Naive thymus-derived CD4-positive, alpha-beta T cell (primary cell): ENCODE measurements around the gene SPZ1. TPM values are rescaled to one million over a fixed set of nuclear protein-coding genes. Genes with fewer than 3 reads are reported as not detected.
A peak's percentile ranks its signal among the peaks of the same experiment; 100 is the strongest.
"Not testable (repeated sequence)": the region's sequence is repeated elsewhere in the genome, so short reads cannot be mapped to it uniquely, and the experiment has no call there.

ENCODE experiments used
- ATAC-seq: fragments of 150-1000 bp; cut with Tn5 transposase; 2 replicates; pipeline ENCODE4 v1.10.0; 2021; ENCODE audit warnings: mild to moderate bottlenecking, moderate library complexity
- CTCF ChIA-PET: fragments of 350-600 bp; sonication (Branson Sonifier 250); formaldehyde crosslinking; loops from one replicate; lab custom pipeline; 2021; ENCODE audit warnings: antibody characterized with exemption; lab: Charles Lee
- POLR2A ChIA-PET: fragments of 350-600 bp; sonication (Branson Sonifier 250); formaldehyde crosslinking; loops from one replicate; lab custom pipeline; 2021; ENCODE audit warnings: antibody characterized with exemption, inconsistent platforms; lab: Charles Lee
- DNase-seq, 9 donors: peaks; one replicate each; pipeline versions ENCODE4 v3.0.0 to v3.0.0-alpha.2; 2020 to 2022; ENCODE audit warnings: mixed read lengths in 1 of 9
- H3K27ac ChIP-seq: one replicate; pipeline ENCODE4 v1.7.0; 2013; ENCODE audit warnings: mild to moderate bottlenecking, low read depth, low read length, moderate library complexity
- H3K27me3 ChIP-seq, 2 donors: one replicate each; pipeline ENCODE4 v1.7.0; 2013; ENCODE audit warnings: low read length in 2 of 2, mild to moderate bottlenecking in 2 of 2, moderate library complexity in 2 of 2; ENCODE audit not compliant: control insufficient read depth in 2 of 2, insufficient read depth in 2 of 2
- H3K36me3 ChIP-seq, 3 experiments: 1 replicate in 2 of 3; 2 replicates in 1 of 3; pipeline ENCODE4 v1.7.0; 2013; ENCODE audit warnings: low read length in 3 of 3, mild to moderate bottlenecking in 3 of 3, moderate library complexity in 1 of 3; ENCODE audit not compliant: insufficient read depth in 3 of 3, control insufficient read depth in 2 of 3
- H3K4me1 ChIP-seq, 2 donors: one replicate each; pipeline ENCODE4 v1.7.0; 2013; ENCODE audit warnings: low read length in 2 of 2, mild to moderate bottlenecking in 2 of 2, moderate library complexity in 1 of 2; ENCODE audit not compliant: control insufficient read depth in 2 of 2, insufficient read depth in 2 of 2
- H3K4me3 ChIP-seq: 2 replicates; pipeline ENCODE4 v1.7.0; 2013; ENCODE audit warnings: mild to moderate bottlenecking, low read length
- H3K9me3 ChIP-seq, 3 experiments: 1 replicate in 2 of 3; 2 replicates in 1 of 3; pipeline ENCODE4 v1.7.0; 2013; ENCODE audit warnings: low read length in 3 of 3; ENCODE audit not compliant: control insufficient read depth in 2 of 3
- H3K27ac Mint-ChIP-seq, 9 donors: one replicate each; pipeline ENCODE4 v1.8.0; 2020 to 2022; ENCODE audit warnings: mixed read lengths in 9 of 9, mild to moderate bottlenecking in 8 of 9, moderate library complexity in 5 of 9, inconsistent platforms in 2 of 9
- H3K27me3 Mint-ChIP-seq, 5 donors: one replicate each; pipeline ENCODE4 v1.8.0; 2021 to 2022; ENCODE audit warnings: mixed read lengths in 5 of 5, mild to moderate bottlenecking in 1 of 5
- H3K36me3 Mint-ChIP-seq, 5 donors: one replicate each; pipeline ENCODE4 v1.8.0; 2020 to 2022; ENCODE audit warnings: mixed read lengths in 5 of 5, mild to moderate bottlenecking in 3 of 5, inconsistent platforms in 1 of 5
- H3K4me1 Mint-ChIP-seq, 7 donors: one replicate each; pipeline ENCODE4 v1.8.0; 2020 to 2022; ENCODE audit warnings: mixed read lengths in 7 of 7, mild to moderate bottlenecking in 3 of 7, inconsistent platforms in 1 of 7
- H3K4me3 Mint-ChIP-seq, 10 donors: one replicate each; pipeline ENCODE4 v1.8.0; 2020 to 2022; ENCODE audit warnings: mild to moderate bottlenecking in 10 of 10, mixed read lengths in 10 of 10, moderate library complexity in 6 of 10, inconsistent platforms in 2 of 10
- H3K9me3 Mint-ChIP-seq, 11 donors: one replicate each; pipeline ENCODE4 v1.8.0; 2020 to 2022; ENCODE audit warnings: mixed read lengths in 11 of 11, mild to moderate bottlenecking in 4 of 11, inconsistent platforms in 1 of 11, moderate library complexity in 1 of 11
- intact Hi-C, 2 donors: fragments of 100-400 bp; cut with micrococcal nuclease; formaldehyde crosslinking; loops; one replicate each; pipeline ENCODE4 v1.15.1; 2023
- polyA plus RNA-seq, 2 donors: library from polyadenylated mRNA; unstranded; fragments of 300-500 nt; fragmentation: Illumina TruSeq; gene quantifications; one replicate each; pipeline ENCODE4 v1.2.3, GENCODE V29; 2021
- total RNA-seq, 6 experiments: library from RNA in 5 of 6; stranded (reverse) in 5 of 6; gene quantifications; 1 replicate in 5 of 6; 2 replicates in 1 of 6; pipeline ENCODE4 v1.2.3 and lab custom pipeline; 2021 to 2026

Gene SPZ1
- total and polyA plus RNA-seq, 7 experiments from 2014 or later: not detected

- Mint-ChIP-seq H3K9me3 (peaks cover 0 to 2% (median 0%) of the 10 kb centered on the region in 11 donors), H3K36me3 (no peaks in the 10 kb centered on the region), H3K4me3 (no peak overlapping the region), H3K27me3 (peaks cover 11 to 32% (median 22%) of the 10 kb centered on the region in 5 donors), H3K4me1 (no peaks in the 10 kb centered on the region), H3K27ac (no peak overlapping the region)
- ChIA-PET POLR2A (no interaction called here), CTCF (no interaction called here)
- intact Hi-C loops: no loop called here
- Histone ChIP-seq H3K9me3 (no peaks in the 10 kb centered on the region), H3K4me1 (no peaks in the 10 kb centered on the region), H3K27ac (no peak overlapping the region), H3K27me3 (no peaks in the 10 kb centered on the region), H3K4me3 (no peak overlapping the region), H3K36me3 (no peaks in the 10 kb centered on the region)
- DNase-seq: no peak
- no peak for ATAC-seq
Observed at GRCh38 chr5:80339116-80339515, 19.3 kb downstream of the SPZ1 start.

- intact Hi-C loops: loop anchor here in 1 of 2 donors (10.0 kb wide), 1 partner anchor 854 kb away; no protein-coding TSS in a partner anchor
- peaks cover 0 to 4% (median 2%) of the 10 kb centered on the region in 7 donors for H3K4me1 Mint-ChIP-seq
- Histone ChIP-seq H3K4me3 (no peak overlapping the region), H3K27me3 (no peaks in the 10 kb centered on the region), H3K27ac (no peak overlapping the region), H3K4me1 (no peaks in the 10 kb centered on the region), H3K9me3 (no peaks in the 10 kb centered on the region), H3K36me3 (no peaks in the 10 kb centered on the region)
- ATAC-seq (no peak), DNase-seq (no peak)
- no peaks in the 10 kb centered on the region for H3K36me3 Mint-ChIP-seq
- no peak overlapping the region for H3K27ac Mint-ChIP-seq
- no peak overlapping the region for H3K4me3 Mint-ChIP-seq
- peaks cover 0 to 2% (median 0%) of the 10 kb centered on the region in 11 donors for H3K9me3 Mint-ChIP-seq
- ChIA-PET POLR2A (interaction anchor here (0.8 kb wide), 1 partner anchor 891 kb away, joined by 3 read pairs; no protein-coding TSS in a partner anchor), CTCF (no interaction called here)
- peaks cover 11 to 21% (median 17%) of the 10 kb centered on the region in 5 donors for H3K27me3 Mint-ChIP-seq
Observed at GRCh38 chr5:80341016-80341775, 21.4 kb downstream of the SPZ1 start.

GRCh38 chr5:80343067-80343466 is 23.3 kb downstream of the SPZ1 start:
- Mint-ChIP-seq H3K27ac (no peak overlapping the region), H3K36me3 (no peaks in the 10 kb centered on the region), H3K4me3 (no peak overlapping the region), H3K9me3 (peaks cover 0 to 2% (median 0%) of the 10 kb centered on the region in 11 donors), H3K4me1 (peaks cover 0 to 6% (median 3%) of the 10 kb centered on the region in 7 donors), H3K27me3 (peaks cover 8 to 18% (median 14%) of the 10 kb centered on the region in 5 donors)
- ChIA-PET CTCF (no interaction called here), POLR2A (no interaction called here)
- Histone ChIP-seq H3K27me3 (no peaks in the 10 kb centered on the region), H3K27ac (no peak overlapping the region), H3K4me3 (no peak overlapping the region), H3K36me3 (no peaks in the 10 kb centered on the region), H3K9me3 (no peaks in the 10 kb centered on the region), H3K4me1 (no peaks in the 10 kb centered on the region)
- ATAC-seq (no peak), DNase-seq (no peak)
- intact Hi-C loops: loop anchor here in 1 of 2 donors (10.0 kb wide), 1 partner anchor 852 kb away; no protein-coding TSS in a partner anchor

GRCh38 chr5:80346055-80346454 is 26.3 kb downstream of the SPZ1 start:
- ChIA-PET CTCF (interaction anchor here (0.7 to 1.3 kb wide), 3 partner anchors 107 to 327 kb away, joined by 3 to 4 read pairs (median 3); no protein-coding TSS in a partner anchor), POLR2A (interaction anchor here (1.0 kb wide), 1 partner anchor 309 kb away, joined by 3 read pairs; the partner anchor contains the start of genes DHFR and MSH3)
- no peak overlapping the region for H3K27ac Mint-ChIP-seq
- ATAC-seq: peak; percentile 63
- H3K27ac ChIP-seq: no peak overlapping the region
- intact Hi-C loops: loop anchor here (1.0 to 10.0 kb wide), 3 partner anchors 61 to 849 kb away; no protein-coding TSS in a partner anchor
- no peaks in the 10 kb centered on the region for H3K36me3 Mint-ChIP-seq
- peaks cover 6 to 11% (median 8%) of the 10 kb centered on the region in 5 donors for H3K27me3 Mint-ChIP-seq
- no peaks in the 10 kb centered on the region for H3K4me1 ChIP-seq
- no peaks in the 10 kb centered on the region for H3K27me3 ChIP-seq
- H3K4me3 Mint-ChIP-seq: no peak overlapping the region
- no peak overlapping the region for H3K4me3 ChIP-seq
- peaks cover 0 to 6% (median 3%) of the 10 kb centered on the region in 7 donors for H3K4me1 Mint-ChIP-seq
- H3K9me3 ChIP-seq: no peaks in the 10 kb centered on the region
- H3K36me3 ChIP-seq: no peaks in the 10 kb centered on the region
- no peaks in the 10 kb centered on the region for H3K9me3 Mint-ChIP-seq
- peak in 8 of 9 donors; percentile 6 to 44 (median 30) for DNase-seq

GRCh38 chr5:80348171-80348570 is 28.4 kb downstream of the SPZ1 start:
- DNase-seq (no peak), ATAC-seq (no peak)
- H3K4me1 Mint-ChIP-seq: peaks cover 0 to 6% (median 3%) of the 10 kb centered on the region in 7 donors
- Histone ChIP-seq H3K9me3 (no peaks in the 10 kb centered on the region), H3K27me3 (no peaks in the 10 kb centered on the region), H3K36me3 (no peaks in the 10 kb centered on the region), H3K4me3 (no peak overlapping the region), H3K27ac (no peak overlapping the region), H3K4me1 (no peaks in the 10 kb centered on the region)
- ChIA-PET POLR2A (interaction anchor here (0.7 kb wide), 1 partner anchor 648 kb away, joined by 3 read pairs; no protein-coding TSS in a partner anchor), CTCF (no interaction called here)
- H3K36me3 Mint-ChIP-seq: no peaks in the 10 kb centered on the region
- H3K4me3 Mint-ChIP-seq: no peak overlapping the region
- intact Hi-C loops: loop anchor here in 1 of 2 donors (10.0 kb wide), 1 partner anchor 847 kb away; no protein-coding TSS in a partner anchor
- peaks cover 0 to 4% (median 0%) of the 10 kb centered on the region in 5 donors for H3K27me3 Mint-ChIP-seq
- H3K27ac Mint-ChIP-seq: no peak overlapping the region
- peaks cover 0 to 2% (median 0%) of the 10 kb centered on the region in 11 donors for H3K9me3 Mint-ChIP-seq

GRCh38 chr5:80351019-80351418 is 31.2 kb downstream of the SPZ1 start:
- H3K4me1 Mint-ChIP-seq, H3K4me3 Mint-ChIP-seq, H3K9me3 ChIP-seq, H3K27me3 ChIP-seq, H3K36me3 Mint-ChIP-seq, H3K27ac Mint-ChIP-seq, POLR2A ChIA-PET, CTCF ChIA-PET, DNase-seq, H3K27me3 Mint-ChIP-seq, ATAC-seq, H3K27ac ChIP-seq, H3K4me1 ChIP-seq, intact Hi-C loops, H3K4me3 ChIP-seq, H3K9me3 Mint-ChIP-seq, H3K36me3 ChIP-seq: not testable (repeated sequence)
